Mucosa of descending colon (tissue), 3 donors: ENCODE results near the gene SLC22A7. TPM values are rescaled to one million over a fixed set of nuclear protein-coding genes. Genes with fewer than 3 reads are reported as not detected.

Source experiments
- ATAC-seq: fragments of 200-7000 bp; cut with Tn5 transposase; one replicate; pipeline ENCODE4 v1.9.1; 2020; ENCODE audit warnings: mild to moderate bottlenecking, moderate library complexity
- DNase-seq, 3 donors: peaks; one replicate each; pipeline ENCODE4 v3.0.0-alpha.2; 2020
- H3K36me3 ChIP-seq: fragments of 200-600 bp; one replicate; pipeline ENCODE4 v1.8.0; 2021; ENCODE audit warnings: low read depth, mild to moderate bottlenecking
- H3K4me1 ChIP-seq: fragments of 200-600 bp; one replicate; pipeline ENCODE4 v1.8.0; 2021; ENCODE audit warnings: low read depth, mild to moderate bottlenecking
- H3K4me3 ChIP-seq: fragments of 200-600 bp; one replicate; pipeline ENCODE4 v1.8.0; 2021; ENCODE audit warnings: mild to moderate bottlenecking
- H3K9me3 ChIP-seq: fragments of 200-600 bp; one replicate; pipeline ENCODE4 v1.8.0; 2021; ENCODE audit warnings: mild to moderate bottlenecking
- CTCF ChIP-seq: fragments of 200-600 bp; IDR thresholded peaks from one replicate; pipeline ENCODE4 v1.8.0; 2022; ENCODE audit warnings: antibody characterized with exemption, mild to moderate bottlenecking
- intact Hi-C, 2 donors: fragments of 100-400 bp; cut with DNase I in 1 of 2; cut with micrococcal nuclease in 1 of 2; formaldehyde crosslinking; loops; one replicate each; pipeline versions ENCODE4 v1.11.0 to v1.11.1; 2022; cut with DNase I, micrococcal nuclease
- total RNA-seq, 3 donors: library from RNA; stranded (reverse); fragmentation: NEBNext Ultra II Directional in 2 of 3; extraction: Animal tissue kit (Norgen Biotek cat#: 25700) in 2 of 3; gene quantifications; one replicate each; pipeline versions ENCODE4 v1.2.1 to v1.2.4, GENCODE V29; 2021 to 2023
- donor health status: DM: no; HTN: no; CAD: no; lungs with moderate emphysema.
- donor health status: DM: no; HTN: no; CAD: no.
- donor health status: DM: no; HTN: yes; CAD: no.

Gene SLC22A7
- total RNA-seq, 3 donors from 2014 or later = 0.32 TPM; not detected in 2

- ATAC-seq (peak; percentile 73), DNase-seq (peak in 1 of 3 donors; percentile 63)
- no peaks in the 10 kb centered on the region for H3K36me3 ChIP-seq
- no peak within 1 kb of the TSS for H3K4me3 ChIP-seq
- intact Hi-C loops = no loop called here
- no peak for TF ChIP-seq CTCF
- no peaks in the 10 kb centered on the region for H3K4me1 ChIP-seq
- no peaks in the 10 kb centered on the region for H3K9me3 ChIP-seq
These were observed 10.3 kb downstream of the SLC22A7 start, which contains the start of gene CRIP3 for GRCh38 chr6:43308101-43308989. Gene CRIP3 (minus strand): TSS chr6:43308826. CDS start chr6:43308792, 34 bp downstream.

GRCh38 chr6:43308990-43309477, 11.0 kb downstream of the SLC22A7 start:
- Histone ChIP-seq H3K9me3 (no peaks in the 10 kb centered on the region), H3K4me3 (no peak overlapping the region), H3K36me3 (no peaks in the 10 kb centered on the region), H3K4me1 (no peaks in the 10 kb centered on the region)
- no peak for TF ChIP-seq CTCF
- DNase-seq = no peak
- ATAC-seq = no peak
- intact Hi-C loops = no loop called here

- TF ChIP-seq CTCF = no peak
- H3K9me3 ChIP-seq = no peaks in the 10 kb centered on the region
- no peaks in the 10 kb centered on the region for H3K4me1 ChIP-seq
- H3K36me3 ChIP-seq = no peaks in the 10 kb centered on the region
- intact Hi-C loops = no loop called here
- H3K4me3 ChIP-seq = no peak overlapping the region
- DNase-seq (no peak), ATAC-seq (no peak)
These were observed 12.1 kb downstream of the SLC22A7 start for GRCh38 chr6:43310134-43310533.

- intact Hi-C loops = no loop called here
- no peaks in the 10 kb centered on the region for H3K36me3 ChIP-seq
- no peaks in the 10 kb centered on the region for H3K4me1 ChIP-seq
- no peak for ATAC-seq
- TF ChIP-seq CTCF = no peak
- no peak overlapping the region for H3K4me3 ChIP-seq
- no peak for DNase-seq
- no peaks in the 10 kb centered on the region for H3K9me3 ChIP-seq
These were observed 12.6 kb downstream of the SLC22A7 start for GRCh38 chr6:43310624-43311023.

- ATAC-seq (no peak), DNase-seq (no peak)
- Histone ChIP-seq H3K36me3 (no peaks in the 10 kb centered on the region), H3K4me3 (no peak overlapping the region), H3K9me3 (no peaks in the 10 kb centered on the region), H3K4me1 (no peaks in the 10 kb centered on the region)
- intact Hi-C loops = no loop called here
- TF ChIP-seq CTCF = no peak
These were observed 13.6 kb downstream of the SLC22A7 start for GRCh38 chr6:43311666-43312065.
